ENCODE measurements around the gene GCGR.

- no peak for TF ChIP-seq POLR2A (IDR thresholded peaks at IDR 0.05; ENCODE audit: extremely low read depth, insufficient read length)
- TF ChIP-seq, protein P1, sequence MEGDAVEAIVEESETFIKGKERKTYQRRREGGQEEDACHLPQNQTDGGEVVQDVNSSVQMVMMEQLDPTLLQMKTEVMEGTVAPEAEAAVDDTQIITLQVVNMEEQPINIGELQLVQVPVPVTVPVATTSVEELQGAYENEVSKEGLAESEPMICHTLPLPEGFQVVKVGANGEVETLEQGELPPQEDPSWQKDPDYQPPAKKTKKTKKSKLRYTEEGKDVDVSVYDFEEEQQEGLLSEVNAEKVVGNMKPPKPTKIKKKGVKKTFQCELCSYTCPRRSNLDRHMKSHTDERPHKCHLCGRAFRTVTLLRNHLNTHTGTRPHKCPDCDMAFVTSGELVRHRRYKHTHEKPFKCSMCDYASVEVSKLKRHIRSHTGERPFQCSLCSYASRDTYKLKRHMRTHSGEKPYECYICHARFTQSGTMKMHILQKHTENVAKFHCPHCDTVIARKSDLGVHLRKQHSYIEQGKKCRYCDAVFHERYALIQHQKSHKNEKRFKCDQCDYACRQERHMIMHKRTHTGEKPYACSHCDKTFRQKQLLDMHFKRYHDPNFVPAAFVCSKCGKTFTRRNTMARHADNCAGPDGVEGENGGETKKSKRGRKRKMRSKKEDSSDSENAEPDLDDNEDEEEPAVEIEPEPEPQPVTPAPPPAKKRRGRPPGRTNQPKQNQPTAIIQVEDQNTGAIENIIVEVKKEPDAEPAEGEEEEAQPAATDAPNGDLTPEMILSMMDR (IDR thresholded peaks at IDR 0.05; ENCODE audit: low read depth, low read length): no peak
- peak; percentile 93 for TF ChIP-seq MAX (IDR thresholded peaks at IDR 0.05; ENCODE audit: low read depth, low read length)
- peak; percentile 93 for TF ChIP-seq MYC (IDR thresholded peaks at IDR 0.05; ENCODE audit: low read depth, low read length)
Observed at GRCh38 chr17:81831957-81832607, 28.1 kb downstream of the GCGR start.

All from NB4 (cell line).